Osteocyte (in vitro differentiated cells): ENCODE measurements around the gene AAMDC. TPM values are rescaled to one million over a fixed set of nuclear protein-coding genes. Genes with fewer than 3 reads are reported as not detected.
A peak's percentile ranks its signal among the peaks of the same experiment; 100 is the strongest.
"Not testable (repeated sequence)": the region's sequence is repeated elsewhere in the genome, so short reads cannot be mapped to it uniquely, and the experiment has no call there.

Experiments
- DNase-seq: peaks from one replicate; pipeline ENCODE4 v3.0.0; 2021; ENCODE audit warnings: mixed read lengths; ENCODE audit not compliant: unreplicated experiment; ENCODE audit errors: extremely low spot score
- H3K27ac Mint-ChIP-seq: one replicate; pipeline ENCODE4 v1.8.0; 2021; ENCODE audit warnings: mild to moderate bottlenecking, mixed read lengths; ENCODE audit not compliant: unreplicated experiment
- H3K27me3 Mint-ChIP-seq: one replicate; pipeline ENCODE4 v1.8.0; 2021; ENCODE audit warnings: mixed read lengths; ENCODE audit not compliant: unreplicated experiment
- H3K36me3 Mint-ChIP-seq: one replicate; pipeline ENCODE4 v1.8.0; 2021; ENCODE audit warnings: mixed read lengths; ENCODE audit not compliant: unreplicated experiment
- H3K4me1 Mint-ChIP-seq: one replicate; pipeline ENCODE4 v1.8.0; 2021; ENCODE audit warnings: mixed read lengths; ENCODE audit not compliant: unreplicated experiment
- H3K4me3 Mint-ChIP-seq: one replicate; pipeline ENCODE4 v1.8.0; 2021; ENCODE audit warnings: mild to moderate bottlenecking, moderate library complexity, mixed read lengths; ENCODE audit not compliant: unreplicated experiment
- H3K9me3 Mint-ChIP-seq: one replicate; pipeline ENCODE4 v1.8.0; 2021; ENCODE audit warnings: mixed read lengths; ENCODE audit not compliant: unreplicated experiment
- CTCF ChIP-seq: fragments of 200-600 bp; sonication (generic); IDR thresholded peaks from 2 replicates; pipeline ENCODE4 v1.5.0; 2021; ENCODE audit warnings: antibody characterized with exemption, mild to moderate bottlenecking, moderate library complexity
- total RNA-seq: library from RNA; stranded (reverse); gene quantifications from 2 replicates; pipeline ENCODE4 v1.2.1, GENCODE V29; 2021

The AAMDC gene
- total RNA-seq, 1 donor from 2014 or later = 38.0 TPM

- no peak overlapping the region for H3K27ac Mint-ChIP-seq
- peaks cover 16% of the 10 kb centered on the region for H3K9me3 Mint-ChIP-seq
- H3K4me1 Mint-ChIP-seq = peaks cover 3% of the 10 kb centered on the region
- no peak for TF ChIP-seq CTCF
- no peaks in the 10 kb centered on the region for H3K27me3 Mint-ChIP-seq
- peaks cover 10% of the 10 kb centered on the region for H3K36me3 Mint-ChIP-seq
- H3K4me3 Mint-ChIP-seq = no peak overlapping the region
- no peak for DNase-seq
Observed at GRCh38 chr11:77828926-77829325, 8.0 kb downstream of the AAMDC start.

- no peak for TF ChIP-seq CTCF
- Mint-ChIP-seq H3K27me3 (no peaks in the 10 kb centered on the region), H3K4me3 (no peak overlapping the region), H3K9me3 (peaks cover 18% of the 10 kb centered on the region), H3K27ac (no peak overlapping the region), H3K4me1 (no peaks in the 10 kb centered on the region), H3K36me3 (peaks cover 13% of the 10 kb centered on the region)
- DNase-seq = no peak
Observed at GRCh38 chr11:77833302-77833701, 12.4 kb downstream of the AAMDC start.

GRCh38 chr11:77842441-77843121 is 21.6 kb downstream of the AAMDC start:
- Mint-ChIP-seq H3K9me3 (peaks cover 10% of the 10 kb centered on the region), H3K27ac (no peak overlapping the region), H3K4me1 (peaks cover 2% of the 10 kb centered on the region), H3K27me3 (no peaks in the 10 kb centered on the region), H3K36me3 (peaks cover 62% of the 10 kb centered on the region), H3K4me3 (no peak overlapping the region)
- no peak for TF ChIP-seq CTCF
- DNase-seq = no peak

GRCh38 chr11:77843700-77844099 is 22.8 kb downstream of the AAMDC start:
- not testable (repeated sequence) for H3K4me1 Mint-ChIP-seq, H3K9me3 Mint-ChIP-seq, H3K4me3 Mint-ChIP-seq, DNase-seq, H3K27ac Mint-ChIP-seq, H3K27me3 Mint-ChIP-seq
- peaks cover 66% of the 10 kb centered on the region for H3K36me3 Mint-ChIP-seq

- H3K9me3 Mint-ChIP-seq = no peaks in the 10 kb centered on the region
- peak overlapping the region; percentile 39 for H3K27ac Mint-ChIP-seq
- no peak for TF ChIP-seq CTCF
- H3K4me3 Mint-ChIP-seq = no peak overlapping the region
- H3K4me1 Mint-ChIP-seq = peaks cover 14% of the 10 kb centered on the region
- no peak for DNase-seq
- no peaks in the 10 kb centered on the region for H3K27me3 Mint-ChIP-seq
- peaks cover 54% of the 10 kb centered on the region for H3K36me3 Mint-ChIP-seq
Observed at GRCh38 chr11:77851503-77851902, 30.6 kb downstream of the AAMDC start.

GRCh38 chr11:77854838-77855237 is 33.9 kb downstream of the AAMDC start:
- Mint-ChIP-seq H3K9me3 (no peaks in the 10 kb centered on the region), H3K4me1 (peaks cover 12% of the 10 kb centered on the region), H3K36me3 (peaks cover 49% of the 10 kb centered on the region), H3K27me3 (no peaks in the 10 kb centered on the region), H3K27ac (no peak overlapping the region), H3K4me3 (no peak overlapping the region)
- TF ChIP-seq CTCF = no peak
- DNase-seq = no peak

GRCh38 chr11:77857906-77858457 is 37.0 kb downstream of the AAMDC start:
- not testable (repeated sequence) for H3K27me3 Mint-ChIP-seq, H3K9me3 Mint-ChIP-seq, H3K4me1 Mint-ChIP-seq, H3K27ac Mint-ChIP-seq, DNase-seq, H3K4me3 Mint-ChIP-seq
- peaks cover 46% of the 10 kb centered on the region for H3K36me3 Mint-ChIP-seq

- peaks cover 16% of the 10 kb centered on the region for H3K4me1 Mint-ChIP-seq
- H3K4me3 Mint-ChIP-seq, H3K9me3 Mint-ChIP-seq, H3K27me3 Mint-ChIP-seq, H3K27ac Mint-ChIP-seq, DNase-seq: not testable (repeated sequence)
- H3K36me3 Mint-ChIP-seq = peaks cover 22% of the 10 kb centered on the region
Observed at GRCh38 chr11:77861444-77861843, 40.5 kb downstream of the AAMDC start.
